HL-60 (cell line): ENCODE data around the gene DPH5.

Experiments used
- TF ChIP-seq, protein P1 (sequence below): IDR thresholded peaks from one replicate; pipeline ENCODE4 v1.5.1; 2011; ENCODE audit warnings: low read length, control low read depth, inconsistent platforms; ENCODE audit not compliant: insufficient read depth
- TF ChIP-seq, protein P2 (sequence below): IDR thresholded peaks from 2 replicates; pipeline ENCODE4 v1.6.1; 2012; ENCODE audit warnings: low read depth; ENCODE audit not compliant: insufficient replicate concordance

DNA sequence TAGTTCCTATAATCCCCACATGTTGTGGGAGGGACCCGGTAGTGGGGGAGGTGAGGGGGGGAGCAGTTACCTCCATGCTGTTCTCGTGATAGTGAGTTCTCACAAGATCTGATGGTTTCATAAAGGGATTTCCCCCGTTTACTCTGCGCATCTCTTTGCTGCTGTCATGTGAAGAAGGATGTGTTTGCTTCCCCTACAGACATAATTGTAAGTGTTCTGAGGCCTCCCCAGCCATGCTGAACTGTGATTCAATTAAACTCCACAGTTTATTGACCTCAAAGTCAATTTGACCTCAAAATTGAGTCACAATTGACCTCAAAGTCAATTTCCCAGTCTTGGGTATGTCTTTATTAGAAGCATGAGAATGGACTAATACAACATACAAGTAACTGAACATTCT, 19.7 kb downstream of the DPH5 start:
- TF ChIP-seq, protein P1, sequence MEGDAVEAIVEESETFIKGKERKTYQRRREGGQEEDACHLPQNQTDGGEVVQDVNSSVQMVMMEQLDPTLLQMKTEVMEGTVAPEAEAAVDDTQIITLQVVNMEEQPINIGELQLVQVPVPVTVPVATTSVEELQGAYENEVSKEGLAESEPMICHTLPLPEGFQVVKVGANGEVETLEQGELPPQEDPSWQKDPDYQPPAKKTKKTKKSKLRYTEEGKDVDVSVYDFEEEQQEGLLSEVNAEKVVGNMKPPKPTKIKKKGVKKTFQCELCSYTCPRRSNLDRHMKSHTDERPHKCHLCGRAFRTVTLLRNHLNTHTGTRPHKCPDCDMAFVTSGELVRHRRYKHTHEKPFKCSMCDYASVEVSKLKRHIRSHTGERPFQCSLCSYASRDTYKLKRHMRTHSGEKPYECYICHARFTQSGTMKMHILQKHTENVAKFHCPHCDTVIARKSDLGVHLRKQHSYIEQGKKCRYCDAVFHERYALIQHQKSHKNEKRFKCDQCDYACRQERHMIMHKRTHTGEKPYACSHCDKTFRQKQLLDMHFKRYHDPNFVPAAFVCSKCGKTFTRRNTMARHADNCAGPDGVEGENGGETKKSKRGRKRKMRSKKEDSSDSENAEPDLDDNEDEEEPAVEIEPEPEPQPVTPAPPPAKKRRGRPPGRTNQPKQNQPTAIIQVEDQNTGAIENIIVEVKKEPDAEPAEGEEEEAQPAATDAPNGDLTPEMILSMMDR: no peak
- TF ChIP-seq, protein P2, sequence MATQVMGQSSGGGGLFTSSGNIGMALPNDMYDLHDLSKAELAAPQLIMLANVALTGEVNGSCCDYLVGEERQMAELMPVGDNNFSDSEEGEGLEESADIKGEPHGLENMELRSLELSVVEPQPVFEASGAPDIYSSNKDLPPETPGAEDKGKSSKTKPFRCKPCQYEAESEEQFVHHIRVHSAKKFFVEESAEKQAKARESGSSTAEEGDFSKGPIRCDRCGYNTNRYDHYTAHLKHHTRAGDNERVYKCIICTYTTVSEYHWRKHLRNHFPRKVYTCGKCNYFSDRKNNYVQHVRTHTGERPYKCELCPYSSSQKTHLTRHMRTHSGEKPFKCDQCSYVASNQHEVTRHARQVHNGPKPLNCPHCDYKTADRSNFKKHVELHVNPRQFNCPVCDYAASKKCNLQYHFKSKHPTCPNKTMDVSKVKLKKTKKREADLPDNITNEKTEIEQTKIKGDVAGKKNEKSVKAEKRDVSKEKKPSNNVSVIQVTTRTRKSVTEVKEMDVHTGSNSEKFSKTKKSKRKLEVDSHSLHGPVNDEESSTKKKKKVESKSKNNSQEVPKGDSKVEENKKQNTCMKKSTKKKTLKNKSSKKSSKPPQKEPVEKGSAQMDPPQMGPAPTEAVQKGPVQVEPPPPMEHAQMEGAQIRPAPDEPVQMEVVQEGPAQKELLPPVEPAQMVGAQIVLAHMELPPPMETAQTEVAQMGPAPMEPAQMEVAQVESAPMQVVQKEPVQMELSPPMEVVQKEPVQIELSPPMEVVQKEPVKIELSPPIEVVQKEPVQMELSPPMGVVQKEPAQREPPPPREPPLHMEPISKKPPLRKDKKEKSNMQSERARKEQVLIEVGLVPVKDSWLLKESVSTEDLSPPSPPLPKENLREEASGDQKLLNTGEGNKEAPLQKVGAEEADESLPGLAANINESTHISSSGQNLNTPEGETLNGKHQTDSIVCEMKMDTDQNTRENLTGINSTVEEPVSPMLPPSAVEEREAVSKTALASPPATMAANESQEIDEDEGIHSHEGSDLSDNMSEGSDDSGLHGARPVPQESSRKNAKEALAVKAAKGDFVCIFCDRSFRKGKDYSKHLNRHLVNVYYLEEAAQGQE: no peak
